Loucy (cell line): ENCODE data around the gene MMP3.
"Not testable (repeated sequence)": the region's sequence is repeated elsewhere in the genome, so short reads cannot be mapped to it uniquely, and the experiment has no call there.

Experiments
- H2AFZ ChIP-seq: fragments of 200-600 bp; sonication (generic); 2 replicates; pipeline ENCODE4 v1.6.0; 2016; ENCODE audit warnings: antibody characterized with exemption, mild to moderate bottlenecking, low read length, moderate library complexity
- H3F3A ChIP-seq: fragments of 200-600 bp; 2 replicates; pipeline ENCODE4 v1.6.0; 2016; ENCODE audit warnings: antibody characterized with exemption, low read depth, mild to moderate bottlenecking
- H3K27me3 ChIP-seq: fragments of 200-600 bp; sonication (generic); 2 replicates; pipeline ENCODE4 v1.6.1; 2014; ENCODE audit warnings: low read length, mild to moderate bottlenecking; ENCODE audit not compliant: insufficient read depth, poor library complexity, severe bottlenecking
- H3K36me3 ChIP-seq: fragments of 200-600 bp; sonication (generic); 2 replicates; pipeline ENCODE4 v1.6.1; 2016; ENCODE audit warnings: low read length; ENCODE audit not compliant: insufficient read depth
- H3K4me1 ChIP-seq: fragments of 200-600 bp; sonication (generic); 2 replicates; pipeline ENCODE4 v1.5.1; 2014; ENCODE audit warnings: low read length, mild to moderate bottlenecking; ENCODE audit not compliant: insufficient read depth, poor library complexity, severe bottlenecking
- H3K4me2 ChIP-seq: fragments of 200-600 bp; sonication (generic); 2 replicates; pipeline ENCODE4 v1.6.0; 2014; ENCODE audit warnings: antibody characterized with exemption, low read length, low read depth, mild to moderate bottlenecking; ENCODE audit not compliant: poor library complexity, severe bottlenecking
- H3K4me3 ChIP-seq: fragments of 200-600 bp; sonication (generic); 2 replicates; pipeline ENCODE4 v1.5.1; 2014; ENCODE audit warnings: low read length, mild to moderate bottlenecking, mixed read lengths; ENCODE audit not compliant: poor library complexity, severe bottlenecking
- H3K79me2 ChIP-seq: fragments of 200-600 bp; sonication (generic); 2 replicates; pipeline ENCODE4 v1.6.1; 2014; ENCODE audit warnings: low read length; ENCODE audit not compliant: insufficient read depth
- H3K9ac ChIP-seq: fragments of 200-600 bp; sonication (generic); 2 replicates; pipeline ENCODE4 v1.6.0; 2014; ENCODE audit warnings: mild to moderate bottlenecking, low read depth, low read length, moderate library complexity; ENCODE audit not compliant: poor library complexity, severe bottlenecking
- H3K9me2 ChIP-seq: fragments of 200-600 bp; sonication (generic); replicated peaks from 2 replicates; pipeline ENCODE4 v1.6.1; 2016; ENCODE audit warnings: low read depth, low read length, mixed read lengths
- H3K9me3 ChIP-seq: fragments of 200-600 bp; sonication (generic); 2 replicates; pipeline ENCODE4 v1.6.1; 2014; ENCODE audit warnings: mild to moderate bottlenecking, antibody characterized with exemption, low read length, low read depth; ENCODE audit not compliant: insufficient read depth
- H4K20me1 ChIP-seq: fragments of 200-600 bp; sonication (generic); 2 replicates; pipeline ENCODE4 v1.6.0; 2014; ENCODE audit warnings: antibody characterized with exemption, low read length, mild to moderate bottlenecking; ENCODE audit not compliant: insufficient read depth, poor library complexity, severe bottlenecking
- EZH2phosphoT487 ChIP-seq: fragments of 200-600 bp; IDR thresholded peaks from 2 replicates; pipeline ENCODE4 v1.6.1; 2018; ENCODE audit warnings: antibody characterized with exemption, mild to moderate bottlenecking, moderate library complexity, borderline replicate concordance
- TF ChIP-seq, protein P1 (sequence below): fragments of 200-600 bp; sonication (generic); conservative IDR thresholded peaks from 2 replicates; pipeline ENCODE4 v1.5.1; 2014; ENCODE audit warnings: mild to moderate bottlenecking, antibody characterized with exemption, low read length

The MMP3 gene

DNA sequence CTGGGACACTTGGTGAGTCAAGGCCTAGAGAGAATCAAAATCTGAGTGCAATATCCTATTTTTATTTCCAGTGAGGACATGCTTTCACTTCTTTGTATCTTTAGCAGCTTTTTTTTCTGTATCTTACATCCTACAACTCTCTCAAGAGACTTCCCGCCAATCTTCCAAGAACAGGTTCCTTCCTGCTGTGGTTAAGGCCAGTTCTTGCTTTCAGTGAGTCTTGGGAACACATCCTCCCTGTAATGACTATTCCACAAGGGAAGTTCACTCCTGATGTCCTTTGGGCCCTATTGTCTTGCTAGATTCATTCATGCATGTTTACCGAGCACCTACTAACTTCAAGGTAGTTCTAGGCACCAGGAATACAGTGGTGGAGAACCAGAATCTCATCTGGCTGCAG lies 35.2 kb upstream of the MMP3 start:
- Histone ChIP-seq H3K4me3 (no peak overlapping the region), H3K79me2 (no peaks in the 10 kb centered on the region), H3K4me2 (no peak overlapping the region), H3K27me3 (no peaks in the 10 kb centered on the region), H3K4me1 (no peaks in the 10 kb centered on the region), H3K9me2 (no peaks in the 10 kb centered on the region), H3K9ac (no peak overlapping the region), H3K36me3 (no peaks in the 10 kb centered on the region), H3F3A (no peaks in the 10 kb centered on the region), H3K9me3 (no peaks in the 10 kb centered on the region), H4K20me1 (no peaks in the 10 kb centered on the region), H2AFZ (no peak overlapping the region)
- TF ChIP-seq EZH2phosphoT487 = no peak
- TF ChIP-seq, protein P1, sequence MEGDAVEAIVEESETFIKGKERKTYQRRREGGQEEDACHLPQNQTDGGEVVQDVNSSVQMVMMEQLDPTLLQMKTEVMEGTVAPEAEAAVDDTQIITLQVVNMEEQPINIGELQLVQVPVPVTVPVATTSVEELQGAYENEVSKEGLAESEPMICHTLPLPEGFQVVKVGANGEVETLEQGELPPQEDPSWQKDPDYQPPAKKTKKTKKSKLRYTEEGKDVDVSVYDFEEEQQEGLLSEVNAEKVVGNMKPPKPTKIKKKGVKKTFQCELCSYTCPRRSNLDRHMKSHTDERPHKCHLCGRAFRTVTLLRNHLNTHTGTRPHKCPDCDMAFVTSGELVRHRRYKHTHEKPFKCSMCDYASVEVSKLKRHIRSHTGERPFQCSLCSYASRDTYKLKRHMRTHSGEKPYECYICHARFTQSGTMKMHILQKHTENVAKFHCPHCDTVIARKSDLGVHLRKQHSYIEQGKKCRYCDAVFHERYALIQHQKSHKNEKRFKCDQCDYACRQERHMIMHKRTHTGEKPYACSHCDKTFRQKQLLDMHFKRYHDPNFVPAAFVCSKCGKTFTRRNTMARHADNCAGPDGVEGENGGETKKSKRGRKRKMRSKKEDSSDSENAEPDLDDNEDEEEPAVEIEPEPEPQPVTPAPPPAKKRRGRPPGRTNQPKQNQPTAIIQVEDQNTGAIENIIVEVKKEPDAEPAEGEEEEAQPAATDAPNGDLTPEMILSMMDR = no peak

DNA sequence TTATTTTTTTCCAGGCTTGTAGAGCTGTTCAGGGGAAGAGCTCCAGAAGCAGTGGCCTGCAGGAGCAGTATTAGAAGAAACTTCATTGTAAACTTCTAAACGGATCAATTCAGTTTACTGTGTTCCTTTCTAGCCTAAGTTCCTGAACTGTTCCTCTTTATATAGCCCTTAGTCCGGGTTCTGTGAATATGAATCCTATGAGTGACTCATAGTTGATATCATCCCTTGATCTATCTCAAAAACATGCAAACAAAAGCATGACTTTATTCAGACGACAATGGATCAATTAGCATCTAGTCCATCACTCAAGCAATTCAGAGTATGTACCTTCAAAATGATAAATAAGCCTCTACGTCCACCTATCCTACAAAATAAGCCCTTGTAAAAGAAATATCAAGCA lies 31.4 kb upstream of the MMP3 start, which contains the start of gene MMP12:
Gene MMP12, minus strand, starts transcription at position 131 of the 400 bp plus-strand sequence. Its CDS starts 45 bp downstream, at position 86.
- no peaks in the 10 kb centered on the region for H3K9me3 ChIP-seq
- H3F3A ChIP-seq = no peaks in the 10 kb centered on the region
- no peak within 1 kb of the TSS for H2AFZ ChIP-seq
- no peak within 1 kb of the TSS for H3K4me3 ChIP-seq
- H3K27me3 ChIP-seq = no peaks in the 10 kb centered on the region
- no peak within 1 kb of the TSS for H3K9ac ChIP-seq
- H3K9me2 ChIP-seq = no peaks in the 10 kb centered on the region
- no peak for TF ChIP-seq EZH2phosphoT487
- TF ChIP-seq, protein P1 = no peak
- H3K79me2 ChIP-seq = no peaks in the 10 kb centered on the region
- no peak within 1 kb of the TSS for H3K4me2 ChIP-seq
- H3K4me1 ChIP-seq = no peaks in the 10 kb centered on the region
- H3K36me3 ChIP-seq = no peaks in the 10 kb centered on the region
- H4K20me1 ChIP-seq = no peaks in the 10 kb centered on the region

DNA sequence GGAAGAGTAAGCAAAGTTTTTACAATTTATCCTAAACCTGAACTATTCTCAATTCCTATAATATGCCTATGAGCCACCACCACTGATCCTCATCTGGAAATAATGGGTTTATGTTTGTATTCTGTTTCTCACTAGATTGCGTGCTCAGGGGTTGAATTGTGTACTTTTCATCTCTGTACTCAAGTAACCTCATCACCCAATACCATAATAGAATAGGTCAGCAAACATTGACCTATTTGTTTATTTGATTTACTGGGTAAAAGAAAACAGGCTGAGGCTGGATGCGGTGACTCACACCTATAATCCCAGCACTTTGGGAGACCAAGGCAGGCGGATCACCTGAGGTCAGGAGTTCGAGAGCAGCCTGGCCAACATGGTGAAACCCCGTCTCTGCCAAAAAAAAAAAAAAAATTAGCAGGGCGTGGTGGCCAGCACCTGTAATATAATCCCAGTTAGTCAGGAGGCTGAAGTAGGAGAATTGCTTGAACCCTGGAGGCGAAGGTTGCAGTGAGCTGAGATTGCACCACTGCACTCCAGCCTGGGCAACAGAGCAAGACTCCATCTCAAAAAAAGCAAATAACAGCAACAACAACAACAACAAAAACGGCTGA lies 26.1 kb upstream of the MMP3 start:
- not testable (repeated sequence) for H3K36me3 ChIP-seq, H3F3A ChIP-seq, H3K27me3 ChIP-seq, H2AFZ ChIP-seq, H3K9ac ChIP-seq, H4K20me1 ChIP-seq, H3K4me2 ChIP-seq, H3K9me2 ChIP-seq, H3K4me1 ChIP-seq, H3K79me2 ChIP-seq, H3K4me3 ChIP-seq, H3K9me3 ChIP-seq

GRCh38 chr11:102868339-102868738 lies 24.9 kb upstream of the MMP3 start:
- H3K4me1 ChIP-seq = no peaks in the 10 kb centered on the region
- no peaks in the 10 kb centered on the region for H3K27me3 ChIP-seq
- H3K79me2 ChIP-seq = no peaks in the 10 kb centered on the region
- H4K20me1 ChIP-seq = no peaks in the 10 kb centered on the region
- no peaks in the 10 kb centered on the region for H3F3A ChIP-seq
- no peaks in the 10 kb centered on the region for H3K9me2 ChIP-seq
- H3K9me3 ChIP-seq = no peaks in the 10 kb centered on the region
- H3K36me3 ChIP-seq = no peaks in the 10 kb centered on the region
- no peak overlapping the region for H2AFZ ChIP-seq
- H3K4me2 ChIP-seq = no peak overlapping the region
- no peak for TF ChIP-seq EZH2phosphoT487
- TF ChIP-seq, protein P1 = no peak
- H3K4me3 ChIP-seq = no peak overlapping the region
- no peak overlapping the region for H3K9ac ChIP-seq
